HepG2 (cell line): ENCODE measurements around the gene RNASE8. TPM values are rescaled to one million over a fixed set of nuclear protein-coding genes. Genes with fewer than 3 reads are reported as not detected.

Experiments
- ATAC-seq: fragments of 200-7000 bp; cut with Tn5 transposase; 3 replicates; pipeline ENCODE4 v1.9.1; 2020; ENCODE audit warnings: mild to moderate bottlenecking, moderate library complexity
- BruUV-seq: library from RNA; stranded (reverse); fragments of 400-500 nt; replicated peaks from 2 replicates; lab custom pipeline; 2021; lab: Mats Ljungman, UMichigan
- CTCF ChIA-PET: fragments of 300-600 bp; formaldehyde crosslinking; extraction: SDS; loops from one replicate; lab custom pipeline; 2021; ENCODE audit warnings: low total read pairs, inconsistent platforms, low intra/inter-chr PET ratio; lab: Yijun Ruan, JAX
- POLR2A ChIA-PET: fragments of 350-600 bp; sonication (Branson Sonifier 250); formaldehyde crosslinking; loops from one replicate; lab custom pipeline; 2020; ENCODE audit warnings: antibody characterized with exemption, inconsistent platforms; lab: Yijun Ruan, JAX
- DNase-seq: peaks from one replicate; pipeline ENCODE4 v3.0.0-alpha.2; 2015; ENCODE audit warnings: low spot score
- FAIRE-seq: peaks from 3 replicates; lab custom pipeline; 2011; peaks lifted over from hg19 to GRCh38; lab: Jason Lieb, UNC
- H2AFZ ChIP-seq: one replicate; pipeline ENCODE4 v1.6.1; 2011; ENCODE audit warnings: low read length, inconsistent platforms
- H3K27ac ChIP-seq: fragments of 300-600 bp; 3 replicates; pipeline ENCODE4 v1.8.0; 2011; ENCODE audit warnings: mixed run types, mild to moderate bottlenecking, mixed read lengths, low read length, inconsistent platforms; ENCODE audit not compliant: insufficient read depth; ENCODE audit errors: extremely low read length
- H3K27me3 ChIP-seq, 2 experiments: fragments of 200-600 bp in 1 of 2; 2 replicates in 1 of 2; 3 replicates in 1 of 2; pipeline versions ENCODE4 v1.6.0 to v1.8.0; 2011; ENCODE audit warnings: low read length in 2 of 2, mild to moderate bottlenecking in 2 of 2, moderate library complexity in 2 of 2, inconsistent platforms in 1 of 2; ENCODE audit not compliant: insufficient read depth in 2 of 2, control insufficient read depth in 1 of 2
- H3K36me3 ChIP-seq, 2 experiments: fragments of 200-600 bp in 1 of 2; replicated peaks in 1 of 2; 2 replicates in 1 of 2; 3 replicates in 1 of 2; pipeline versions ENCODE4 v1.5.1 to v1.8.0; 2011; ENCODE audit warnings: low read length in 2 of 2, inconsistent platforms in 1 of 2; ENCODE audit not compliant: insufficient read depth in 2 of 2, control insufficient read depth in 1 of 2
- H3K4me1 ChIP-seq: 2 replicates; pipeline ENCODE4 v1.5.1; 2012; ENCODE audit warnings: low read length, inconsistent platforms; ENCODE audit not compliant: insufficient read depth
- H3K4me2 ChIP-seq: 2 replicates; pipeline ENCODE4 v1.6.0; 2011; ENCODE audit warnings: low read depth, low read length, inconsistent platforms
- H3K4me3 ChIP-seq, 3 experiments: fragments of 200-600 bp in 1 of 3; sonication (generic), shearing (Covaris generic) in 1 of 3; replicated peaks in 1 of 3; 2 replicates each; pipeline ENCODE4 v1.5.1; 2011 to 2016; ENCODE audit warnings: low read length in 3 of 3, inconsistent platforms in 2 of 3, low read depth in 2 of 3, mild to moderate bottlenecking in 2 of 3, control low read depth in 1 of 3, mixed read lengths in 1 of 3; ENCODE audit not compliant: insufficient read depth in 1 of 3
- H3K79me2 ChIP-seq: one replicate; pipeline ENCODE4 v1.6.1; 2011; ENCODE audit warnings: low read length, inconsistent platforms; ENCODE audit not compliant: insufficient read depth
- H3K9ac ChIP-seq: 2 replicates; pipeline ENCODE4 v1.6.0; 2011; ENCODE audit warnings: mild to moderate bottlenecking, low read depth, low read length, inconsistent platforms; ENCODE audit not compliant: insufficient read depth
- H3K9me3 ChIP-seq: 2 replicates; pipeline ENCODE4 v1.5.1; 2012; ENCODE audit warnings: mild to moderate bottlenecking, low read length
- H4K20me1 ChIP-seq: 2 replicates; pipeline ENCODE4 v1.6.0; 2011; ENCODE audit warnings: inconsistent platforms, mild to moderate bottlenecking, low read length, moderate library complexity; ENCODE audit not compliant: insufficient read depth
- MIER3 ChIP-seq: IDR thresholded peaks from 2 replicates; pipeline ENCODE4 v1.6.1; 2016; ENCODE audit warnings: missing compliant biosample characterization, borderline replicate concordance
- ZFP36L2 ChIP-seq: sonication (generic); formaldehyde crosslinking; IDR thresholded peaks from 2 replicates; pipeline ENCODE4 v1.4.0; 2020; ENCODE audit warnings: missing genetic modification reagents
- ZNF10 ChIP-seq: sonication (generic); formaldehyde crosslinking; IDR thresholded peaks from 2 replicates; pipeline ENCODE4 v1.4.0; 2020; ENCODE audit warnings: mild to moderate bottlenecking, low read depth, missing genetic modification reagents, borderline replicate concordance
- ZNF33B ChIP-seq: sonication (generic); formaldehyde crosslinking; IDR thresholded peaks from 2 replicates; pipeline ENCODE4 v1.5.1; 2020; ENCODE audit warnings: mild to moderate bottlenecking, missing genetic modification reagents
- ZNF629 ChIP-seq: sonication (generic); formaldehyde crosslinking; conservative IDR thresholded peaks from 2 replicates; pipeline ENCODE4 v1.5.0; 2020; ENCODE audit warnings: missing genetic modification reagents
- WGBS: methylation state at CpG from one replicate; pipeline ENCODE4 v1.1.6; 2017; ENCODE audit warnings: low lambda C conversion rate; 5-methylcytosine and 5-hydroxymethylcytosine counted together
- in situ Hi-C: cut with HindIII; loops from 2 replicates; pipeline ENCODE4 v1.10.0; 2017; ENCODE audit warnings: low pct_unique_long_range_greater_than_20kb; ENCODE audit not compliant: extremely low pct_ligation_motif_present
- intact Hi-C: fragments of 100-400 bp; cut with micrococcal nuclease; formaldehyde crosslinking; loops from one replicate; pipeline ENCODE4 v1.10.0; 2022; ENCODE audit not compliant: unreplicated experiment
- polyA plus RNA-seq, 8 experiments: library from polyadenylated mRNA; depleted of rRNA in 3 of 8; stranded (reverse) in 7 of 8; unstranded in 1 of 8; fragments of >200 nt; fragmentation: Illumina TruSeq in 4 of 8; extraction: Trizol in 4 of 8; gene quantifications; 2 replicates each; pipeline versions ENCODE4 v1.2.1 to v1.2.3, GENCODE V29; 2011 to 2016; ENCODE audit warnings: low read depth in 4 of 8, missing spikeins in 1 of 8, mixed read lengths in 1 of 8; ENCODE audit not compliant: insufficient read depth in 1 of 8
- total RNA-seq, 5 experiments: library from RNA; depleted of rRNA; stranded (reverse); fragments of >200 nt; fragmentation: Illumina TruSeq; extraction: Trizol; gene quantifications; 2 replicates each; pipeline ENCODE4 v1.2.3, GENCODE V29; 2016; ENCODE audit warnings: low read depth in 1 of 5
- TF ChIP-seq, protein P1 (sequence below): sonication (generic); formaldehyde crosslinking; IDR thresholded peaks from 2 replicates; pipeline ENCODE4 v1.8.1; 2023; ENCODE audit warnings: mild to moderate bottlenecking, missing genetic modification reagents
- TF ChIP-seq, protein P2 (sequence below): sonication (generic); formaldehyde crosslinking; IDR thresholded peaks from 2 replicates; pipeline ENCODE4 v1.4.0; 2020; ENCODE audit warnings: missing genetic modification reagents
- TF ChIP-seq, protein P3 (sequence below): sonication (generic); formaldehyde crosslinking; IDR thresholded peaks from 2 replicates; pipeline ENCODE4 v1.5.0; 2020; ENCODE audit warnings: missing genetic modification reagents, mild to moderate bottlenecking, borderline replicate concordance

The RNASE8 gene
- total and polyA plus RNA-seq, 2 of the 13 experiments (the other 11 are each of a cell fraction or from before 2014, with no cell fraction given), result not detected

DNA sequence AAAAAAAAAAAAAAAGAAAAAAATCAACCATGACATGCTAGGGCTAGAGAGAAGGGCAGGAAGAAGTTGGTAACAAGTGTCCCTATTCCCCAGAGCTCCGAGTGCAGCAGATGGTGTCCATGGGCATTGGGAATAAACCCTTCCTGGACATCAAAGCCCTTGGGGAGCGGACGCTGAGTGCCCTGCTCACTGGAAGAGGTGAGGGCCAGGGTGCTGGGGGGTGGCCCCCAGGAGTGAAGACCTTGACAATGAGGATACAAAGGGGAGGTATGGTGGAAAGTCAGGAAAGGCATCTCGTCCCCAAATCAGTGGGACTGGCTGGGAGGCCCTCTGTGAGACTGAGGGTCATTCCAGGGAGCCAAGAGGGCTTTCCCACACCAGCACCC, 29.3 kb downstream of the RNASE8 start:
- POLR2A ChIA-PET, result interaction anchor here (0.7 to 5.8 kb wide), 6 partner anchors 9 to 72 kb away, joined by 3 to 52 read pairs (median 6); partner anchors contain the start of gene ARHGEF40
- FAIRE-seq (no peak), ATAC-seq (no peak), DNase-seq (no peak)
- 95% methylated on average over 4 of the region's 4 CpGs for WGBS
- CTCF ChIA-PET, result interaction anchor here (12.2 kb wide), 1 partner anchor 19 kb away, joined by 320 read pairs; no protein-coding TSS in a partner anchor
- H2AFZ ChIP-seq, result no peak overlapping the region
- H3K9ac ChIP-seq, result no peak overlapping the region
- no peak overlapping the region for H3K4me2 ChIP-seq
- no peaks in the 10 kb centered on the region for H4K20me1 ChIP-seq
- H3K9me3 ChIP-seq, result no peaks in the 10 kb centered on the region
- H3K27ac ChIP-seq, result no peak overlapping the region
- H3K4me1 ChIP-seq, result peaks cover 22% of the 10 kb centered on the region
- H3K36me3 ChIP-seq, result peaks cover 50 to 75% of the 10 kb centered on the region in 2 experiments
- no TSS peak for BruUV-seq
- no peaks in the 10 kb centered on the region for H3K79me2 ChIP-seq
- TF ChIP-seq ZNF10 (CRISPR knock-in tag), result no peak
- TF ChIP-seq, protein P1, sequence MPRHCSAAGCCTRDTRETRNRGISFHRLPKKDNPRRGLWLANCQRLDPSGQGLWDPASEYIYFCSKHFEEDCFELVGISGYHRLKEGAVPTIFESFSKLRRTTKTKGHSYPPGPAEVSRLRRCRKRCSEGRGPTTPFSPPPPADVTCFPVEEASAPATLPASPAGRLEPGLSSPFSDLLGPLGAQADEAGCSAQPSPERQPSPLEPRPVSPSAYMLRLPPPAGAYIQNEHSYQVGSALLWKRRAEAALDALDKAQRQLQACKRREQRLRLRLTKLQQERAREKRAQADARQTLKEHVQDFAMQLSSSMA (CRISPR knock-in tag), result no peak
- no peak overlapping the region for H3K4me3 ChIP-seq
- in situ Hi-C loops, result no loop called here
- intact Hi-C loops, result no loop called here
- no peaks in the 10 kb centered on the region for H3K27me3 ChIP-seq

DNA sequence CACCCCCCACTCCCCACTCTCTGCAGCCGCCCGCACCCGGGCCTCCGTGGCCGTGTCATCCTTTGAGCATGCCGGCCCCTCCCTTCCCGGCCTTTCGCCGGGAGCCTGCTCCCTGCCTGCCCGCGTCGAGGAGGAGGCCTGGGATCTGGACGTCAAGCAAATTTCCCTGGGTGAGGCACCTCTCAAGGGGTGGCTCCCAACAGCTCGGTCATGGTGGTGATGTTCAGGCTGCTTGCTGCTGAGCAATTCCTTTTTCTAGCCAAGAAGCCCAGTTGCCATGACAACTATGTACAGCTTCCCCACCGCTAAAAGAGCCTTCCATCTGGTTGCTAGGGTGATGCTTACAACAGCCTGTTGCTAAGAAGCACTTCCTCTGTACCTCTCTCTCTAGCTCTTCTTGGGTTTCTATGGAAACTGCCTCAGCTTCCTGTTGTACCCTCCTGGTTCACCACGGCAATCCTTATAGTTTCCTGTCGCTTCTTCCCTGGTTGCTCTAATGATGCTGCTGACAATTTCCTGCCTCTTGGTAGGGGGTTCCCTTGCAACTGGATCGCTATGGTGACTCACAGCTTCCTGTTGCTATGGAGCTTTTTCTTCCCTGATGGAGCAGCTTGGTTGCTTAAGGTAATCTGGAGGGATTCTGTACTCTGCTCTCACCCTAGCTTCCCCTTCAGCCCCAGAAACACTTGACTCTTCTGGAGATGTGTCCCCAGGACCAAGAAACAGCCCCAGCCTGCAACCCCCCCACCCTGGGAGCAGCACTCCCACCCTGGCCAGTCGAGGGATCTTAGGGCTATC, 29.9 kb downstream of the RNASE8 start:
- WGBS, result 93% methylated on average over 19 of the region's 19 CpGs
- TF ChIP-seq ZNF629 (no peak), ZNF33B (CRISPR knock-in tag) (no peak), MIER3 (CRISPR knock-in tag) (no peak), ZFP36L2 (CRISPR knock-in tag) (no peak)
- TF ChIP-seq, protein P2, sequence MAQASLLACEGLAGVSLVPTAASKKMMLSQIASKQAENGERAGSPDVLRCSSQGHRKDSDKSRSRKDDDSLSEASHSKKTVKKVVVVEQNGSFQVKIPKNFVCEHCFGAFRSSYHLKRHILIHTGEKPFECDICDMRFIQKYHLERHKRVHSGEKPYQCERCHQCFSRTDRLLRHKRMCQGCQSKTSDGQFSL (CRISPR knock-in tag), result no peak
- TF ChIP-seq, protein P3, sequence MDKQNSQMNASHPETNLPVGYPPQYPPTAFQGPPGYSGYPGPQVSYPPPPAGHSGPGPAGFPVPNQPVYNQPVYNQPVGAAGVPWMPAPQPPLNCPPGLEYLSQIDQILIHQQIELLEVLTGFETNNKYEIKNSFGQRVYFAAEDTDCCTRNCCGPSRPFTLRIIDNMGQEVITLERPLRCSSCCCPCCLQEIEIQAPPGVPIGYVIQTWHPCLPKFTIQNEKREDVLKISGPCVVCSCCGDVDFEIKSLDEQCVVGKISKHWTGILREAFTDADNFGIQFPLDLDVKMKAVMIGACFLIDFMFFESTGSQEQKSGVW (CRISPR knock-in tag), result no peak

More for the DNA sequence above, 29.9 kb downstream of the RNASE8 start:
- no peak overlapping the region for H3K27ac ChIP-seq
- DNase-seq (no peak), FAIRE-seq (no peak), ATAC-seq (no peak)
- in situ Hi-C loops (no loop called here), intact Hi-C loops (no loop called here)
- BruUV-seq, result no TSS peak
- ChIA-PET CTCF (interaction anchor here (7.4 to 12.2 kb wide), 2 partner anchors 19 to 74 kb away, joined by 174 to 320 read pairs; no protein-coding TSS in a partner anchor), POLR2A (interaction anchor here (0.7 to 5.8 kb wide), 8 partner anchors 10 to 73 kb away, joined by 3 to 52 read pairs (median 6); partner anchors contain the start of gene ARHGEF40)
- H3K4me2 ChIP-seq, result no peak overlapping the region
- H3K27me3 ChIP-seq, result no peaks in the 10 kb centered on the region
- H3K79me2 ChIP-seq, result no peaks in the 10 kb centered on the region
- H2AFZ ChIP-seq, result no peak overlapping the region
- peaks cover 47 to 70% of the 10 kb centered on the region in 2 experiments for H3K36me3 ChIP-seq
- H3K9ac ChIP-seq, result no peak overlapping the region
- no peak overlapping the region for H3K4me3 ChIP-seq
- H3K9me3 ChIP-seq, result no peaks in the 10 kb centered on the region
- no peaks in the 10 kb centered on the region for H4K20me1 ChIP-seq
- peaks cover 22% of the 10 kb centered on the region for H3K4me1 ChIP-seq
